Liver (tissue), 9 donors: ENCODE measurements around the gene GLI1. TPM values are rescaled to one million over a fixed set of nuclear protein-coding genes. Genes with fewer than 3 reads are reported as not detected.

Experiments
- DNase-seq: peaks from one replicate; pipeline ENCODE4 v3.0.0-alpha.2; 2017; ENCODE audit warnings: low spot score
- H3K27ac ChIP-seq, 2 donors: one replicate each; pipeline ENCODE4 v1.7.0; 2013; ENCODE audit warnings: inconsistent platforms in 2 of 2, low read length in 2 of 2, control low read depth in 1 of 2, low read depth in 1 of 2, mild to moderate bottlenecking in 1 of 2
- H3K27me3 ChIP-seq, 4 donors: one replicate each; pipeline versions ENCODE4 v1.6.1 to v1.7.0; 2013; ENCODE audit warnings: low read length in 3 of 4, inconsistent platforms in 1 of 4, mild to moderate bottlenecking in 1 of 4, moderate library complexity in 1 of 4; ENCODE audit not compliant: control insufficient read depth in 4 of 4, insufficient read depth in 4 of 4
- H3K36me3 ChIP-seq, 4 donors: one replicate each; pipeline versions ENCODE4 v1.6.1 to v1.7.0; 2013; ENCODE audit warnings: low read length in 3 of 4, mild to moderate bottlenecking in 3 of 4, low read depth in 1 of 4, moderate library complexity in 1 of 4; ENCODE audit not compliant: control insufficient read depth in 4 of 4, insufficient read depth in 3 of 4
- H3K4me1 ChIP-seq, 4 donors: one replicate each; pipeline versions ENCODE4 v1.6.1 to v1.7.0; 2013; ENCODE audit warnings: low read length in 3 of 4, mild to moderate bottlenecking in 3 of 4, moderate library complexity in 1 of 4; ENCODE audit not compliant: control insufficient read depth in 4 of 4, insufficient read depth in 4 of 4
- H3K4me3 ChIP-seq, 3 donors: one replicate each; pipeline versions ENCODE4 v1.6.1 to v1.7.0; 2013; ENCODE audit warnings: low read length in 3 of 3, control low read depth in 1 of 3, low read depth in 1 of 3, mild to moderate bottlenecking in 1 of 3
- H3K9ac ChIP-seq, 2 donors: one replicate each; pipeline ENCODE4 v1.7.0; 2013; ENCODE audit warnings: low read length in 2 of 2, mild to moderate bottlenecking in 2 of 2, moderate library complexity in 2 of 2, control low read depth in 1 of 2, low read depth in 1 of 2
- H3K9me3 ChIP-seq, 4 donors: one replicate each; pipeline versions ENCODE4 v1.6.1 to v1.7.0; 2013; ENCODE audit warnings: low read length in 3 of 4; ENCODE audit not compliant: control insufficient read depth in 4 of 4
- EGR1 ChIP-seq, 2 donors: IDR thresholded peaks; 2 replicates each; pipeline ENCODE4 v1.6.1; 2016 to 2018; ENCODE audit warnings: antibody characterized with exemption in 2 of 2, low read depth in 2 of 2
- FOXA1 ChIP-seq: IDR thresholded peaks from 2 replicates; pipeline ENCODE4 v1.6.1; 2016; ENCODE audit warnings: antibody characterized with exemption
- FOXA2 ChIP-seq: IDR thresholded peaks from 2 replicates; pipeline ENCODE4 v1.6.1; 2016; ENCODE audit warnings: antibody characterized with exemption
- GABPA ChIP-seq, 2 donors: IDR thresholded peaks in 1 of 2; conservative IDR thresholded peaks in 1 of 2; 2 replicates each; pipeline ENCODE4 v1.6.1; 2016; ENCODE audit warnings: antibody characterized with exemption in 2 of 2, mild to moderate bottlenecking in 1 of 2, moderate library complexity in 1 of 2
- HNF4A ChIP-seq, 2 donors: conservative IDR thresholded peaks; 2 replicates each; pipeline ENCODE4 v1.6.1; 2016; ENCODE audit warnings: antibody characterized with exemption in 2 of 2, mild to moderate bottlenecking in 2 of 2
- HNF4G ChIP-seq: IDR thresholded peaks from 2 replicates; pipeline ENCODE4 v1.6.1; 2016; ENCODE audit warnings: antibody characterized with exemption
- JUND ChIP-seq, 2 donors: IDR thresholded peaks; 2 replicates each; pipeline ENCODE4 v1.6.1; 2016; ENCODE audit warnings: antibody characterized with exemption in 2 of 2
- MAX ChIP-seq: IDR thresholded peaks from 2 replicates; pipeline ENCODE4 v1.6.1; 2016; ENCODE audit warnings: antibody characterized with exemption
- NR2F2 ChIP-seq: IDR thresholded peaks from 2 replicates; pipeline ENCODE4 v1.6.1; 2016; ENCODE audit warnings: antibody characterized with exemption
- RAD21 ChIP-seq, 2 donors: IDR thresholded peaks; 2 replicates each; pipeline ENCODE4 v1.6.1; 2016; ENCODE audit warnings: antibody characterized with exemption in 2 of 2, mild to moderate bottlenecking in 2 of 2
- RXRA ChIP-seq, 2 donors: IDR thresholded peaks; 2 replicates each; pipeline ENCODE4 v1.6.1; 2017 to 2018; ENCODE audit warnings: antibody characterized with exemption in 2 of 2, mild to moderate bottlenecking in 1 of 2
- SP1 ChIP-seq: IDR thresholded peaks from 2 replicates; pipeline ENCODE4 v1.6.1; 2018; ENCODE audit warnings: antibody characterized with exemption, mild to moderate bottlenecking
- YY1 ChIP-seq: IDR thresholded peaks from 2 replicates; pipeline ENCODE4 v1.6.1; 2016; ENCODE audit warnings: antibody characterized with exemption, mild to moderate bottlenecking
- WGBS: extraction: QIAGEN DNeasy Blood & Tissue Kit; methylation state at CpG from one replicate; pipeline ENCODE4 v1.1.7; 2013; 5-methylcytosine and 5-hydroxymethylcytosine counted together
- polyA plus RNA-seq, 2 donors: library from polyadenylated mRNA; stranded (reverse) in 1 of 2; unstranded in 1 of 2; fragments of 200-250 nt in 1 of 2; fragments of >200 nt in 1 of 2; fragmentation: Nextera tagmentation in 1 of 2; extraction: Ambion mirVana in 1 of 2; gene quantifications; one replicate each; pipeline versions ENCODE4 v1.2.1 to v1.2.3, GENCODE V29; 2013 to 2015
- total RNA-seq, 2 donors: library from RNA; depleted of rRNA; stranded (reverse); fragments of >200 nt; gene quantifications; one replicate each; pipeline ENCODE4 v1.2.3, GENCODE V29; 2014
- TF ChIP-seq, protein P1 (sequence below): fragments of 150-350 bp; IDR thresholded peaks from 2 replicates; pipeline ENCODE4 v1.5.1; 2017; ENCODE audit warnings: improper control_type of control experiment, low read depth, low read length; ENCODE audit not compliant: missing input control
- TF ChIP-seq, protein P2 (sequence below): IDR thresholded peaks from 2 replicates; pipeline ENCODE4 v1.6.1; 2016; ENCODE audit warnings: antibody characterized with exemption
- TF ChIP-seq, protein P3 (sequence below): IDR thresholded peaks from 2 replicates; pipeline ENCODE4 v1.6.1; 2016; ENCODE audit warnings: antibody characterized with exemption, mild to moderate bottlenecking
- TF ChIP-seq, protein P4 (sequence below): IDR thresholded peaks from 2 replicates; pipeline ENCODE4 v1.6.1; 2016; ENCODE audit warnings: antibody characterized with exemption
- donor health status: healthy.
- donor health status: healthy.
- donor health status: healthy.
- donor health status: healthy.
- donor health status: healthy.

The GLI1 gene
- total and polyA plus RNA-seq, 4 donors: 0.09 to 0.44 (median 0.24) TPM

DNA sequence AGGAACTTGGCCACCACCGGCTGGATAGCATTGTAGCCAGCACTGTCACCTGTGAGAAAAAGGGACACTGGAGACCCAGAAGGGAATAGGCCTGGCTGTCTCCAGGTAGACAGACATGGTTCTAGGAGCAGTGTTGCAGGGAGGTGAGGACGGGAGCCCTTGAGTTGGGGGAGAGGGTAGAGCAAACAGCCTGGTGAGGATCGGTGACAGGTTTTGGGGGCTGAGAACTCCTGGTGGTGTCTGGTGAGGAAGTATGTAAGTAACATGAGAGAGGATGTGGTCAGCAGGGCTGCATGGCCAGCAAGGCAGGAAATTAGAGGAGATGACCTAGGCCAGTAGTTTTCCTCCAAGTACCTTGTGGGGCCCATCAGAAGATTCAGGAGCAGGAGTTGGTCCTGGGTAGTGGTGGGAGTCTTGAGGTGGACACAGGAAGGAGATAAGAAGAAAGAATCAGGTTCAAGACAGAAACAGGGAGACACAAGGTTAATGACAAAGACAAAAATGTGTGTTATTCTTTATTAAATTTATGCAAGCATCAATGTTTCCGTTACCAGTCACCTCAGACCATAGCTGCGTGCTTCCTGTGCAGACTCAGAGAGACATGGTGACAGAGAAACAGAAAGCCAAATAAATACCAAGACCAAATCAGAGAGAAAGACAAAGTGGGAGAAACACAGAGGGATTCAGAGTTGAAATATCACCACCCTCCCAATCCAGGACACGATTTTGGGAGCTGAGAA is 20.0 kb downstream of the GLI1 start, which contains the start of gene ARHGAP9 (continued):
- TF ChIP-seq, protein P1, sequence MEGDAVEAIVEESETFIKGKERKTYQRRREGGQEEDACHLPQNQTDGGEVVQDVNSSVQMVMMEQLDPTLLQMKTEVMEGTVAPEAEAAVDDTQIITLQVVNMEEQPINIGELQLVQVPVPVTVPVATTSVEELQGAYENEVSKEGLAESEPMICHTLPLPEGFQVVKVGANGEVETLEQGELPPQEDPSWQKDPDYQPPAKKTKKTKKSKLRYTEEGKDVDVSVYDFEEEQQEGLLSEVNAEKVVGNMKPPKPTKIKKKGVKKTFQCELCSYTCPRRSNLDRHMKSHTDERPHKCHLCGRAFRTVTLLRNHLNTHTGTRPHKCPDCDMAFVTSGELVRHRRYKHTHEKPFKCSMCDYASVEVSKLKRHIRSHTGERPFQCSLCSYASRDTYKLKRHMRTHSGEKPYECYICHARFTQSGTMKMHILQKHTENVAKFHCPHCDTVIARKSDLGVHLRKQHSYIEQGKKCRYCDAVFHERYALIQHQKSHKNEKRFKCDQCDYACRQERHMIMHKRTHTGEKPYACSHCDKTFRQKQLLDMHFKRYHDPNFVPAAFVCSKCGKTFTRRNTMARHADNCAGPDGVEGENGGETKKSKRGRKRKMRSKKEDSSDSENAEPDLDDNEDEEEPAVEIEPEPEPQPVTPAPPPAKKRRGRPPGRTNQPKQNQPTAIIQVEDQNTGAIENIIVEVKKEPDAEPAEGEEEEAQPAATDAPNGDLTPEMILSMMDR: no peak
- no peak for TF ChIP-seq EGR1 (IDR thresholded peaks at IDR 0.05; ENCODE audit: low read depth in 2 of 2)

DNA sequence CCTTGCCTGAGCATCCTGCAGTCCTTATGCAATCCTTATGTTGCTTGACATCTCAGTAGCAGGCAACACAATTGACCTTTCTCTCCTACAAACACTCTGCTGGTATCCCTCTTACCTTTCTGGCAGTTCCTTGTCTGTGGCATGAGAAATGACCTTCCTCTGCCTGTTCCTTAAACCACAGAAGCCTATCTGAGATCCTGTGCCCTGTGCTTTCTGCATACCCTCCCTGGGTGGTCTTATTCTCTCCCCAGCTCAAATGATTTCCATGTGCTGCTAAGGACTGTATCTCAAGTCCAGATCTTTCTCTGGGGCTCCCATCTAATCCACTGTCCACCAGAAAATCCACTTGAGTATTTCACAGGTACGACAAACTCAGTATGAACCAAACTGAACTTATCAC is 22.1 kb downstream of the GLI1 start:
- Histone ChIP-seq H3K4me1 (no peaks in the 10 kb centered on the region), H3K27me3 (no peaks in the 10 kb centered on the region), H3K36me3 (no peaks in the 10 kb centered on the region), H3K9ac (no peak overlapping the region), H3K9me3 (no peaks in the 10 kb centered on the region), H3K4me3 (no peak overlapping the region), H3K27ac (no peak overlapping the region)
- DNase-seq: no peak
- TF ChIP-seq NR2F2 (no peak), JUND (IDR thresholded peaks at IDR 0.05) (no peak), SP1 (no peak), FOXA1 (no peak), FOXA2 (no peak), YY1 (no peak), MAX (no peak), HNF4A (conservative IDR thresholded peaks at IDR 0.05) (no peak), RAD21 (IDR thresholded peaks at IDR 0.05) (no peak), GABPA (IDR thresholded peaks at IDR 0.05 in 1 of 2, conservative IDR thresholded peaks at IDR 0.05 in 1 of 2) (no peak), RXRA (IDR thresholded peaks at IDR 0.05) (no peak), HNF4G (no peak)
- TF ChIP-seq, protein P2, sequence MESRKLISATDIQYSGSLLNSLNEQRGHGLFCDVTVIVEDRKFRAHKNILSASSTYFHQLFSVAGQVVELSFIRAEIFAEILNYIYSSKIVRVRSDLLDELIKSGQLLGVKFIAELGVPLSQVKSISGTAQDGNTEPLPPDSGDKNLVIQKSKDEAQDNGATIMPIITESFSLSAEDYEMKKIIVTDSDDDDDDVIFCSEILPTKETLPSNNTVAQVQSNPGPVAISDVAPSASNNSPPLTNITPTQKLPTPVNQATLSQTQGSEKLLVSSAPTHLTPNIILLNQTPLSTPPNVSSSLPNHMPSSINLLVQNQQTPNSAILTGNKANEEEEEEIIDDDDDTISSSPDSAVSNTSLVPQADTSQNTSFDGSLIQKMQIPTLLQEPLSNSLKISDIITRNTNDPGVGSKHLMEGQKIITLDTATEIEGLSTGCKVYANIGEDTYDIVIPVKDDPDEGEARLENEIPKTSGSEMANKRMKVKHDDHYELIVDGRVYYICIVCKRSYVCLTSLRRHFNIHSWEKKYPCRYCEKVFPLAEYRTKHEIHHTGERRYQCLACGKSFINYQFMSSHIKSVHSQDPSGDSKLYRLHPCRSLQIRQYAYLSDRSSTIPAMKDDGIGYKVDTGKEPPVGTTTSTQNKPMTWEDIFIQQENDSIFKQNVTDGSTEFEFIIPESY: no peak
- TF ChIP-seq, protein P3, sequence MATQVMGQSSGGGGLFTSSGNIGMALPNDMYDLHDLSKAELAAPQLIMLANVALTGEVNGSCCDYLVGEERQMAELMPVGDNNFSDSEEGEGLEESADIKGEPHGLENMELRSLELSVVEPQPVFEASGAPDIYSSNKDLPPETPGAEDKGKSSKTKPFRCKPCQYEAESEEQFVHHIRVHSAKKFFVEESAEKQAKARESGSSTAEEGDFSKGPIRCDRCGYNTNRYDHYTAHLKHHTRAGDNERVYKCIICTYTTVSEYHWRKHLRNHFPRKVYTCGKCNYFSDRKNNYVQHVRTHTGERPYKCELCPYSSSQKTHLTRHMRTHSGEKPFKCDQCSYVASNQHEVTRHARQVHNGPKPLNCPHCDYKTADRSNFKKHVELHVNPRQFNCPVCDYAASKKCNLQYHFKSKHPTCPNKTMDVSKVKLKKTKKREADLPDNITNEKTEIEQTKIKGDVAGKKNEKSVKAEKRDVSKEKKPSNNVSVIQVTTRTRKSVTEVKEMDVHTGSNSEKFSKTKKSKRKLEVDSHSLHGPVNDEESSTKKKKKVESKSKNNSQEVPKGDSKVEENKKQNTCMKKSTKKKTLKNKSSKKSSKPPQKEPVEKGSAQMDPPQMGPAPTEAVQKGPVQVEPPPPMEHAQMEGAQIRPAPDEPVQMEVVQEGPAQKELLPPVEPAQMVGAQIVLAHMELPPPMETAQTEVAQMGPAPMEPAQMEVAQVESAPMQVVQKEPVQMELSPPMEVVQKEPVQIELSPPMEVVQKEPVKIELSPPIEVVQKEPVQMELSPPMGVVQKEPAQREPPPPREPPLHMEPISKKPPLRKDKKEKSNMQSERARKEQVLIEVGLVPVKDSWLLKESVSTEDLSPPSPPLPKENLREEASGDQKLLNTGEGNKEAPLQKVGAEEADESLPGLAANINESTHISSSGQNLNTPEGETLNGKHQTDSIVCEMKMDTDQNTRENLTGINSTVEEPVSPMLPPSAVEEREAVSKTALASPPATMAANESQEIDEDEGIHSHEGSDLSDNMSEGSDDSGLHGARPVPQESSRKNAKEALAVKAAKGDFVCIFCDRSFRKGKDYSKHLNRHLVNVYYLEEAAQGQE: no peak
- TF ChIP-seq, protein P4, sequence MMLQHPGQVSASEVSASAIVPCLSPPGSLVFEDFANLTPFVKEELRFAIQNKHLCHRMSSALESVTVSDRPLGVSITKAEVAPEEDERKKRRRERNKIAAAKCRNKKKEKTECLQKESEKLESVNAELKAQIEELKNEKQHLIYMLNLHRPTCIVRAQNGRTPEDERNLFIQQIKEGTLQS: no peak
- TF ChIP-seq, protein P1: no peak
- 87% methylated on average over 1 of the region's 1 CpG for WGBS
